Dedifferentiated amniotic fluid mesenchymal stem cell (primary cell): Measurements from ENCODE around the gene PVALEF.
"Not testable (repeated sequence)": the region's sequence is repeated elsewhere in the genome, so short reads cannot be mapped to it uniquely, and the experiment has no call there.

Source experiments
- DNase-seq: peaks from one replicate; pipeline ENCODE4 v3.0.0-alpha.2; 2016; ENCODE audit errors: extremely low spot score

PVALEF gene

GRCh38 chr17:81219476-81220180 is 54.3 kb downstream of the PVALEF start:
- DNase-seq = no peak

GRCh38 chr17:81221371-81221841 is 56.1 kb downstream of the PVALEF start:
- DNase-seq = no peak

- no peak for DNase-seq
These were observed 56.7 kb downstream of the PVALEF start for GRCh38 chr17:81221842-81222619.

- DNase-seq = no peak
These were observed 57.3 kb downstream of the PVALEF start for GRCh38 chr17:81222620-81222905.

- DNase-seq = peak; percentile 98
These were observed 57.8 kb downstream of the PVALEF start, which contains the start of gene CEP131 for GRCh38 chr17:81222906-81223761. CEP131 (minus strand) TSS chr17:81222965; CDS start chr17:81220056, 2,909 bp downstream.

- no peak for DNase-seq
These were observed 58.4 kb downstream of the PVALEF start for GRCh38 chr17:81223762-81224130.

GRCh38 chr17:81227630-81228029 is 62.3 kb downstream of the PVALEF start:
- DNase-seq = not testable (repeated sequence)

- no peak for DNase-seq
These were observed 63.1 kb downstream of the PVALEF start for GRCh38 chr17:81228420-81228819.

- DNase-seq = no peak
These were observed 63.7 kb downstream of the PVALEF start for GRCh38 chr17:81228834-81229665.

GRCh38 chr17:81229666-81229920 is 64.3 kb downstream of the PVALEF start:
- no peak for DNase-seq

GRCh38 chr17:81230043-81230820 is 64.9 kb downstream of the PVALEF start:
- DNase-seq = no peak

- DNase-seq = no peak
These were observed 65.9 kb downstream of the PVALEF start for GRCh38 chr17:81231121-81231645.

- no peak for DNase-seq
These were observed 66.7 kb downstream of the PVALEF start for GRCh38 chr17:81231766-81232581.
